RWPE1 (cell line): Measurements from ENCODE around the gene ARHGAP45.
A peak's percentile ranks its signal among the peaks of the same experiment; 100 is the strongest.

Experiments used
- CTCF ChIA-PET: fragments of 350-600 bp; sonication (Branson Sonifier 250); formaldehyde crosslinking; extraction: SDS; loops from one replicate; lab custom pipeline; 2021; lab: Yijun Ruan, JAX
- POLR2A ChIA-PET: fragments of 400-600 bp; formaldehyde crosslinking; extraction: SDS; loops from one replicate; lab custom pipeline; 2020; ENCODE audit warnings: antibody characterized with exemption; ENCODE audit not compliant: low non-redundant PET; lab: Yijun Ruan, JAX
- DNase-seq: peaks from one replicate; pipeline ENCODE4 v3.0.0; 2012; ENCODE audit warnings: low spot score
- H3K27ac ChIP-seq: fragments of 450-650 bp; 2 replicates; pipeline ENCODE4 v1.5.1; 2017
- TF ChIP-seq, protein P1 (sequence below): fragments of 450-650 bp; conservative IDR thresholded peaks from 2 replicates; pipeline ENCODE4 v1.5.1; 2017; ENCODE audit warnings: low read depth, mild to moderate bottlenecking

Gene ARHGAP45

GRCh38 chr19:1130771-1131717, 64.1 kb downstream of the ARHGAP45 start:
- CTCF ChIA-PET = interaction anchor here (1.1 to 1.7 kb wide), 2 partner anchors 18 to 30 kb away, joined by 4 to 5 read pairs; no protein-coding TSS in a partner anchor
- POLR2A ChIA-PET = no interaction called here
- no peak for DNase-seq
- H3K27ac ChIP-seq = peak overlapping the region; percentile 93
- TF ChIP-seq, protein P1, sequence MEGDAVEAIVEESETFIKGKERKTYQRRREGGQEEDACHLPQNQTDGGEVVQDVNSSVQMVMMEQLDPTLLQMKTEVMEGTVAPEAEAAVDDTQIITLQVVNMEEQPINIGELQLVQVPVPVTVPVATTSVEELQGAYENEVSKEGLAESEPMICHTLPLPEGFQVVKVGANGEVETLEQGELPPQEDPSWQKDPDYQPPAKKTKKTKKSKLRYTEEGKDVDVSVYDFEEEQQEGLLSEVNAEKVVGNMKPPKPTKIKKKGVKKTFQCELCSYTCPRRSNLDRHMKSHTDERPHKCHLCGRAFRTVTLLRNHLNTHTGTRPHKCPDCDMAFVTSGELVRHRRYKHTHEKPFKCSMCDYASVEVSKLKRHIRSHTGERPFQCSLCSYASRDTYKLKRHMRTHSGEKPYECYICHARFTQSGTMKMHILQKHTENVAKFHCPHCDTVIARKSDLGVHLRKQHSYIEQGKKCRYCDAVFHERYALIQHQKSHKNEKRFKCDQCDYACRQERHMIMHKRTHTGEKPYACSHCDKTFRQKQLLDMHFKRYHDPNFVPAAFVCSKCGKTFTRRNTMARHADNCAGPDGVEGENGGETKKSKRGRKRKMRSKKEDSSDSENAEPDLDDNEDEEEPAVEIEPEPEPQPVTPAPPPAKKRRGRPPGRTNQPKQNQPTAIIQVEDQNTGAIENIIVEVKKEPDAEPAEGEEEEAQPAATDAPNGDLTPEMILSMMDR = no peak

- DNase-seq = peak; percentile 71
- TF ChIP-seq, protein P1 = no peak
- H3K27ac ChIP-seq = peak overlapping the region; percentile 93
- CTCF ChIA-PET = interaction anchor here (0.6 to 1.7 kb wide), 2 partner anchors 29 to 60 kb away, joined by 3 to 5 read pairs; no protein-coding TSS in a partner anchor
- POLR2A ChIA-PET = no interaction called here
Measured at GRCh38 chr19:1131718-1132551, 65.0 kb downstream of the ARHGAP45 start.

DNA sequence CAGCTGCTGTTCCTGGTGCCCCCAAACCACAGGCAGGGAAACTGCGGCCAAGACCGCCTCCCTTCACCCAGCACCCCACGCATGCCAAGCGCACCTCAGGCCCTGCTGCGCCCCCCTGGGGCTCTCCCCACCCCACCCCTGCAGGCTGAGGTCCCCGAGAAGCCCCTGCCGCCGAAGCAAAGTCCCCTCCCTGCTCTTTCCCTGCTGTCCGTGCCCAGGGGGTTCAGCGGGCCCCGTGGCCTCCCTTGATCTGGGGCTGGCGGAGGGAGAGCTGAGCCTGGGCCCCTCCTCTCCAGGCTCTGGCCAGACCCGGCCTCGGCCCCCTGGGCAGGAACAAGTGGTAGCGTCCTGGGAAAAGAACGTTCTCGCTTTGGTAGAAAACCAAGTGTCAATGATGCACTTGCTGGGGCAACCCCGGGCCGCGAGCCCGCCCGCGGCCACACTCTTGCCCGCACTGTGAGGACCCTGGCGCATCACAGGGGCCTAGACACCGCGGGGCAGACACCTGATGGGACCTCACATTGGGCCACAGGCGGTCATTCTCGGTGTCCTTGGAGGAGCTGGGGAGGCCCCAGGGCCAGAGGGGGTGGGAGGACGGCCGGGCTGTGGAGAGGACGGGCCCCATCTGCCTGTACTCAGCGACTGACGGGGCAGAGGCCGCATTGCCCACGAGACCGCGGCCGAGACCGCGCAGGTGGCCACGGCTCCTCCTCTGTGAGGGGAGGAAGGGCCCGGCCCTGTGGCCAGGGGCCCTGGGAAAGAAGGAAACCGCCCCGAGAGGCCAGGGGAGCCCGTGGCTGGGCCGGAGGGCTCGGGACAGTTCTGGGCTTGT, 65.8 kb downstream of the ARHGAP45 start:
- TF ChIP-seq, protein P1 = no peak
- H3K27ac ChIP-seq = peak overlapping the region; percentile 93
- ChIA-PET CTCF (interaction anchor here (0.6 to 1.4 kb wide), 3 partner anchors 20 to 60 kb away, joined by 3 to 7 read pairs (median 4); no protein-coding TSS in a partner anchor), POLR2A (no interaction called here)
- no peak for DNase-seq

- POLR2A ChIA-PET = interaction anchor here (0.6 kb wide), 1 partner anchor 98 kb away, joined by 3 read pairs; no protein-coding TSS in a partner anchor
- DNase-seq = peak; percentile 69
- CTCF ChIA-PET = interaction anchor here (0.6 to 1.4 kb wide), 2 partner anchors 21 to 33 kb away, joined by 4 to 7 read pairs; no protein-coding TSS in a partner anchor
- peak overlapping the region; percentile 93 for H3K27ac ChIP-seq
- TF ChIP-seq, protein P1 = no peak
Measured at GRCh38 chr19:1133471-1133929, 66.5 kb downstream of the ARHGAP45 start.

DNA sequence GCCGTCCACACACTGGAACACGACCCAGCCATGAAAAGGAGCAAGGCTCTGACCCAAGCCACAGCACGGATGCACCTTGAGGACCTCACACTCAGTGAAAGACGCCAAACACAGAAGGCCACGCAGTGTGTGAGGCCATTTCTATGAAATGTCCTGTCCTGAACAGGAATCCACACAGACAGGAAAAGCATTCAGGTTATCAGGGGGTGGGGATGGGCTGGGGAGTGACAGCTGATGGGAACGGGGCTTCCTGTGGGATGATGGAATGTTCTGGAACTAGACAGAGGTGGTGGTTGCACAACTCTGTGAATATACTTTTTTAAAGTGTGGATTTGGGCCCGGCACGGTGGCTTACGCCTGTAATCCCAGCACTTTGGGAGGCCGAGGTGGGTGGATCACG, 67.5 kb downstream of the ARHGAP45 start:
- POLR2A ChIA-PET = no interaction called here
- CTCF ChIA-PET = interaction anchor here (1.4 kb wide), 1 partner anchor 21 kb away, joined by 7 read pairs; no protein-coding TSS in a partner anchor
- H3K27ac ChIP-seq = peak overlapping the region; percentile 93
- no peak for DNase-seq
- TF ChIP-seq, protein P1 = no peak
